Ramos (cell line): Measurements from ENCODE around the gene PPP4R2.

Experiments used
- in situ Hi-C: fragments of 300-500 bp; cut with MboI; formaldehyde crosslinking; loops from one replicate; pipeline ENCODE4 v1.14.3; 2022; ENCODE audit warnings: low sequenced_read_pairs; ENCODE audit not compliant: unreplicated experiment

Gene PPP4R2, protein sequence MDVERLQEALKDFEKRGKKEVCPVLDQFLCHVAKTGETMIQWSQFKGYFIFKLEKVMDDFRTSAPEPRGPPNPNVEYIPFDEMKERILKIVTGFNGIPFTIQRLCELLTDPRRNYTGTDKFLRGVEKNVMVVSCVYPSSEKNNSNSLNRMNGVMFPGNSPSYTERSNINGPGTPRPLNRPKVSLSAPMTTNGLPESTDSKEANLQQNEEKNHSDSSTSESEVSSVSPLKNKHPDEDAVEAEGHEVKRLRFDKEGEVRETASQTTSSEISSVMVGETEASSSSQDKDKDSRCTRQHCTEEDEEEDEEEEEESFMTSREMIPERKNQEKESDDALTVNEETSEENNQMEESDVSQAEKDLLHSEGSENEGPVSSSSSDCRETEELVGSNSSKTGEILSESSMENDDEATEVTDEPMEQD

GRCh38 chr3:72996473-72997333 lies at the start of gene PPP4R2:
PPP4R2 (plus strand) TSS chr3:72996811; CDS start chr3:72997038, 227 bp downstream.
- in situ Hi-C loops, result no loop called here

DNA sequence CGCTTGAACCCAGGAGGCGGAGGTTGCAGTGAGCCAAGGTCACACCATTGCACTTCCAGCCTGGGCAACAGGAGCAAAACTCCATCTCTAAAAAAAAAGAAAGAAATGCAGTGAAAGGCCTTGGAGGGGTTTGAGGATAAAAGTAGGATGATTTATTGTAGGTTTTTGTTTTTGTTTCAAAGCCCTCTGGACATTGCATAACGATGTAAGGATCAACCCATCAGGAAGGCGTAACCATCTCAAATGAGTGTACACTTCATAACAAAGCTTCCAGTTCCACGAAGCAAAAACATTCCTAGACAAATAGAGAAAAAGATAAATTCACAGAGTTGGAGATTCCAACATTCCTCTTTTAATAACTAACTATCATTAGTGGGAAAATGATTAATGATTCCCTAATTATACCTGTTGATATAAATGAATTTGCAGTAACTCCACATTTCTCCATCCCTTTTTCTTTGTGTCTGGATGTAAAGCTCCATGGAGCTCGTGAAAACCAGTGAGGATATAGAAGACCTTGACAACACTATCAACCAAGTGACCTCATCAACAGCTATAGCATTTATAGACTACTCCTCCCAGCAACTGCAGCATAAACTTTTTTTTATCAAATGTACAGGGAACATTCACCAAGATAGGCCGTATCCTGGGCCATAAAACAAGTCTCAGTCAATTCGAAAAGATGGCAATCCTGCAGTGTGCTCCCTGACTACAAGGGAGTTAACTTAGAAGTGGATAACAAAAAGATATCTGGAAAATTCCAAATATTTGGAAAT lies 48.7 kb upstream of the PPP4R2 start:
- in situ Hi-C loops, result no loop called here

- in situ Hi-C loops, result no loop called here
These were observed 47.6 kb upstream of the PPP4R2 start for GRCh38 chr3:72949016-72949415.

DNA sequence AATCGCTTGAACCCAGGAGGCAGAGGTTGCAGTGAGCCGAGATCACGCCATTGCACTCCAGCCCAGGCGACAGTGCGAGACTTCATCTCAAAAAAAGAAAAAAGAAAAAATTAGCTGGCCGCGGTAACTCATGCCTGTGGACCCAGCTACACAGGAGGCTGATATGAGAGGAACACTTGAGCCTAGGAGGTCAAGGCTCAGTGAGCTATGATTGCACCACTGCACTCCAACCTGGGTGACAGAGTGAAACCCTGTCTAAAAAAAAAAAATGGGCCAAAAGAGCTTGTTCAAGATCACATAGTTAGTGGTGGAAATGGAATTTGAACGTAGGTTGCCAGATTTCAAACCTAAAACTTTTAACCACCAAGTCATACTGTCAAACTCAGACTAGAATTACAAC lies 46.2 kb upstream of the PPP4R2 start:
- in situ Hi-C loops, result no loop called here

DNA sequence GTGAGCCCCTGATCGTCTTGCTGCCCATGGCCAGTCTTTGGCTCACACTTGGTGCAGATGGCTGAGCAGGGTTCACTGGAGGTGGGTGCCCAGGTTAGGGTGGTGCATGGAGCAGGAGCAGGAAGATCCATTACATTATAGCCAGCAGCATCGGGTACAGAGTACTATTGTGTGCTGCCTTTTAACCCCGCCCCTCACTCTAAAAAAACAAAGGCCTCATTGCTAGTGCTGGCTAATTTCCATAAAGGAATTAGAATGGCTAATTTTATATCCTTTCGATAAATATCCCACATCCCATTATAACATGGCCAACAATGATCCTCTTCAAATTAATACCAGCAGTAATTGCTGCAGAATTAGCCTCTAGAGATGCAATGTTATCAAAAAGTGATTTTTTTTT lies 45.8 kb upstream of the PPP4R2 start:
- in situ Hi-C loops, result no loop called here

DNA sequence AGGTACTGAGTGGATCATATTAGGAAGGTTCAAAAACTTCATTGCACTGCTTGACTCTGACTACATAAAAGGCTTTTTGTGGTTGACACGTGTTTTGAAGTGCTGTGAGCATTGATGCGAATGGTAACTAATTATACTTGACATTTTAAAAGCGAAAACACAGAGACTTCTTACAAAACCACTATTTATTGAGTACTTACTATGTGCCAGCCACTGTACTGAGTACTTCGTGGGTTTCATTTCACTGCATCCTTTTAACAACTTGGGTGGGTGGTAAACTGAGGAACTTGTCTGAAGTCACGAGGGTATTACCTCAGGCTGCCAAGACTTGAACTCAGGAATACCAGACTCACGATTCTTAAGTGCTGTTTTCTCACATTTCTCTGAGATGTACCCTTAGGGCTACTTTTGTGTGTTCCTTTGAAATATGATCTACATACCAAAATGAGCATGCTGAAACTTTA lies 45.3 kb upstream of the PPP4R2 start:
- in situ Hi-C loops, result no loop called here

DNA sequence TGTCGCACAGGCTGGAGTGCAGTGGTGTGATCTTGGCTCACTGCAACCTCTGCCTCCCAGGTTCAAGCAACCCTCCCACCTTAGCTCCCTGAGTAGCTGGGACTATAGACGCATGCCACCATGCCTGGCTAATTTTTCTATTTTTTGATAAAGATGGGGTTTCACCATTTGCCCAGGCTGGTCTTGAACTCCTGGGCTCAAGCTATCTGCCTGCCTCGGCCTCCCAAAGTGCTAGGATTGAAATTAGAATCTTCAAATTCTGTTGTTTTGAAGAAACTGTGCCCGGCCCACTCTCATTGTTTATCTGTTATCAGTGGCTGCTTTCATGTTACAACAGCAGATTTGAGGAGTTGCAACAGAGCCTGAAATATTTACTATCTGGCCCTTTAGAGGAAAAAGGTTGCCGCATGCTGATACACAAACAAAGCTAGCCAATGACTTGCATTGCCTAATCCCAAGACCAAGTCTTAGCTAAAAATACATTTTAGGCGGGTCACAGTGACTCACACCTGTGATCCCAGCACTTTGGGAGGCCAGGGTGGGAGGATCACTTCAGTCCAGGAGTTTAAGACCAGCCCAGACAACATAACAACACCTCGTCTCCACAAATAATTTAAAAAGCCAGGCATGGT lies 43.2 kb upstream of the PPP4R2 start:
- in situ Hi-C loops, result no loop called here

DNA sequence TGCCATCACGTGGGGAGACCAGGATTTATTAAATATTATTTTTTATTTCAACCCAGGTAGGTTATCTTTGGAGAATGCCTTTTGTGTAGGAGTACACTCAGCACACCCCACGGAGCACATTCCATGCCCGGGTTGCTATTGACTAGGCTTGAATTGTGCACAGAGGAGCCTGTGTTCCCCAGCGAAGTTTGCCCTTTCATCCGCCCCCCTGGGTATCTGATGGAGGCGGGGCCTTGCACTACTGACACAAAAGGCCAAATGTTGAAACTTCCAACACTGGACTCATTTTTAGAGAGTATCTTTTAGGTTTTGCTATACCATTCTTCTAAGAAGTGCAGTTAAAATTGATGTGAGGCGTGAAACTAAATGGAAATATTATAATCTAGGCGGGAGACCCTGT lies 39.3 kb upstream of the PPP4R2 start:
- in situ Hi-C loops, result no loop called here

GRCh38 chr3:72959336-72959735 lies 37.3 kb upstream of the PPP4R2 start:
- in situ Hi-C loops, result no loop called here

- in situ Hi-C loops, result no loop called here
These were observed 35.6 kb upstream of the PPP4R2 start for GRCh38 chr3:72960812-72961518.

DNA sequence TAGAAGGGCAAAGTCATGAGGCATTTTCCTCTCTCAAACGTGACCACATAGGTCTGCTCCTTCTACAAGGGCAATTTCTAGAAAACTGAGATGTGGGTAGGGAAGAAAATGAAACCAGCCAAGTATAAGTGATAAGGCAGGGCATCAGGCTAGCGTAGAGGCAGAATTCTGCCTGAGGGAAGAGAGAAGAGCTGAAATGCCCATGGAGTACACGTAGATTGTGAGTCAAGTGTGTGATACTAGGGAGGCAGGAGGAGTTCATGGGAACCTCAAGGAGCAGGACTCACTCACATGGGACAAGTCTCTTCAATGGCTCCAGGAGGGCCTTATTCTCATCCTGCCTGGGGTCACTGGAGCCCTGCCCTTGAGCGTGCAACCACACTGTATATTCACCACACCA lies 34.9 kb upstream of the PPP4R2 start:
- in situ Hi-C loops, result no loop called here

GRCh38 chr3:72962317-72962716 lies 34.3 kb upstream of the PPP4R2 start:
- in situ Hi-C loops, result no loop called here

DNA sequence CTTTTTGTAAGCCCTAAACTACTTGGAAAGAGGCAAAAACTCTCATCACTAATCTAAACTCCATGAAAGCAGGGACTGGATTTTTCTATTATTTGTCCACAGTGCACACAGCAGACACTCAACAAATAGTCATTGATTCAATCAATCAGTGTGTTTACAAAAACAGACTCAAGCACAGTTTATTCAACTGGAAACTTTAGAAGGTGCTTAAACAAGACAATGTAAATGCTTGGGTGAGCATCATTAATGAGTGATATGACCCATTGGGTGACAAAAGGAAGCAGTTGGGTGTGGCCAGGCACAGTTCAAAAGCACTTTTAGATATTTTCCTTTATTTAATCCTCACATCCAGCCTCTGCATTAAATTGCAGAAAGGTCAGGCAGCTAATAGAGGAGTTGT lies 32.0 kb upstream of the PPP4R2 start:
- in situ Hi-C loops, result no loop called here

DNA sequence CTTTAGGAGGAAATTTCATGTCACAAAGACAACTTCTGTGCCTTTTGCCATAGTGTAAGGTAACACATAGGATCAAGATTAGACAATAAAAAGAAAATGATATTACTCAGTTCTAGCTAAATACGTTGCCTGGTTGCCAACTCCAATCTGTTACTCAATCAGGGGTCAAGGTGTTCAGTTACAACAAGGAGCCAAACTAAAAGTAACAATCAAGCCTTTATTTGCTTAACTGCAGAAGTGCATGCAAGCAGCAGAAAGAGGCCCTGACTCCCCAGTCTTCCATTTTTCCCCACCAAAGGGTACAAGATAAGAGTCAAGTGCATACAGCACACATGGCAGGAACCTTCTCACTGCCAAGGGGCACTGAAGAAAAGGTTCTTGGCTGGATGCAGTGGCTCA lies 28.3 kb upstream of the PPP4R2 start:
- in situ Hi-C loops, result no loop called here

DNA sequence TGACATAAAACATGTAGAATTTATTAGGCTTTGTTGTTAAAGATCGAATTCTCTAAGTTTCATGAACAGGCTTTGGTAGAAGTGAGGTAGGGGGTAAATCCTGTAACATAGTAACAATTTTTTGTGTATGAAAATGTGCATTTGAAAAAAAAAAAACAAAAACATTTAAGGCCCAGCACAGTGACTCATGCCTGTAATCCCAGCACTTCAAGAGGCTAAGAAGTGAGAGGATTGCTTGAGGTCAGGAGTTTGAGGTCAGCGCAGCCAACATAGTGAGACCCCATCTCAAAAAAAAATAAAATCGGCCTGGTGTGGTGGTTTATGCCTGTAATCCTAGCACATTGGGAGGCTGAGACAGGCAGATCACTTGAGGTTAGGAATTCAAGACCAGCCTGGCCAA lies 26.8 kb upstream of the PPP4R2 start:
- in situ Hi-C loops, result no loop called here

DNA sequence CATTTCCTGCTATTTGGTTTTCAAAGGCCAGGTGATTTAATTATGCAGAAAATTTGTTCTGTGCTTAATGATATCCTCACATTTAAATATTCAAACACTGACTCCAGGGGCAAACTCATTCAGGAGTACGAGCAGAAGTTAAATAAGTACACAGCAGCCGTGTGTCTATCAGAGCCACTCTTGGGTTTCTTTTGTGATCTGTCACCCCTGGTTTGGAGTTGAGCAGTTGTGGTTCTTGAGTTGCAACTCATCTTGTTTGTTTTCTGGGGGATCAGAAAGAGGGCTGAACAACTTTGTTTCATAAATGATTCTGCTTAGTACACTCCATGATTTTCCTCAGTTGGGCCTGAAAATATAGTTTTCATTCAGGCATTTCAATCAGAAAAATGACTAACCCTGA lies 25.7 kb upstream of the PPP4R2 start:
- in situ Hi-C loops, result no loop called here

DNA sequence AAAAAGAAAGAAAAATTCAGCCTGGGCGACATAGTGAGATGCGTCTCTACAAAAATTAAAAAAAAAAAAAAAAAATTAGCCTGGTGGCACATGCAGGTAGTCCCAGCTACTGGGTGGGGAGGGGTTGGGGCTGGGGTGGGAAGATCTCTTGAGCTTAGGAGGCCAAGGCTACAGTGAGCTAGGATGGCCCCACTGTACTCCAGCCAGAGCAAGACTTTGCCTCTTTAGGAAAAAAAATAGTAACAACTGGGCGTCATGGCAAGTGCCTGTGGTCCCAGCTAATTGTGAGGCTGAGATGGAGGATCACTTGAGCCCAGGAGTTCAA lies 23.9 kb upstream of the PPP4R2 start:
- in situ Hi-C loops, result no loop called here

GRCh38 chr3:72973031-72973723 lies 23.4 kb upstream of the PPP4R2 start:
- in situ Hi-C loops, result no loop called here

DNA sequence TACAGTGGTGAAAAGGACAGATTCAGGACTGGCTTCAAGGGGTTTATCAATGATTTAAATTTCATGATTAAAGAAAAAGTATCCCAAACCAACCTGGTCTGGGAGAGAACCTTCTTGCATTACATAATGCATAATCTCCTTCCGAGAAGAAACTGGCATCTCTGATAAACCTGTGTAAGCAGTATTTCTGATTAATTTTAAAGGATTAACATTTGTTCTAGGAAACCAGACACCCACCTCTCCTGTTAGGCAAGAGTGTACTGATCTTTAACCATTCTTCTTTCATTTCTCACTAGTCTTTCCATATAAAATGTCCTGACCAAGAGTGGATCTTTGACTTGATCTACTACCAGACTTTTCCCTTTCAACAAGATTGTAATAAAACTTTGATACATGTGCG lies 22.8 kb upstream of the PPP4R2 start:
- in situ Hi-C loops, result no loop called here
